GM12874 (cell line): ENCODE results near the gene KYAT1.

Source experiments
- TF ChIP-seq, protein P1 (sequence below): IDR thresholded peaks from 2 replicates; pipeline ENCODE4 v1.5.1; 2011; ENCODE audit warnings: low read depth, mild to moderate bottlenecking, control low read depth, low read length, moderate library complexity; ENCODE audit not compliant: insufficient read depth

The KYAT1 gene

GRCh38 chr9:128881884-128882676 lies at the start of gene KYAT1, which contains the start of gene LRRC8A:
KYAT1 (minus strand) TSS chr9:128881950; CDS start chr9:128845405, 36,545 bp downstream.
LRRC8A (plus strand) TSS chr9:128882133; CDS start chr9:128907165, 25,032 bp downstream.
- TF ChIP-seq, protein P1, sequence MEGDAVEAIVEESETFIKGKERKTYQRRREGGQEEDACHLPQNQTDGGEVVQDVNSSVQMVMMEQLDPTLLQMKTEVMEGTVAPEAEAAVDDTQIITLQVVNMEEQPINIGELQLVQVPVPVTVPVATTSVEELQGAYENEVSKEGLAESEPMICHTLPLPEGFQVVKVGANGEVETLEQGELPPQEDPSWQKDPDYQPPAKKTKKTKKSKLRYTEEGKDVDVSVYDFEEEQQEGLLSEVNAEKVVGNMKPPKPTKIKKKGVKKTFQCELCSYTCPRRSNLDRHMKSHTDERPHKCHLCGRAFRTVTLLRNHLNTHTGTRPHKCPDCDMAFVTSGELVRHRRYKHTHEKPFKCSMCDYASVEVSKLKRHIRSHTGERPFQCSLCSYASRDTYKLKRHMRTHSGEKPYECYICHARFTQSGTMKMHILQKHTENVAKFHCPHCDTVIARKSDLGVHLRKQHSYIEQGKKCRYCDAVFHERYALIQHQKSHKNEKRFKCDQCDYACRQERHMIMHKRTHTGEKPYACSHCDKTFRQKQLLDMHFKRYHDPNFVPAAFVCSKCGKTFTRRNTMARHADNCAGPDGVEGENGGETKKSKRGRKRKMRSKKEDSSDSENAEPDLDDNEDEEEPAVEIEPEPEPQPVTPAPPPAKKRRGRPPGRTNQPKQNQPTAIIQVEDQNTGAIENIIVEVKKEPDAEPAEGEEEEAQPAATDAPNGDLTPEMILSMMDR: no peak

- TF ChIP-seq, protein P1: no peak
Measured at GRCh38 chr9:128929560-128929959, 47.8 kb upstream of the KYAT1 start.

DNA sequence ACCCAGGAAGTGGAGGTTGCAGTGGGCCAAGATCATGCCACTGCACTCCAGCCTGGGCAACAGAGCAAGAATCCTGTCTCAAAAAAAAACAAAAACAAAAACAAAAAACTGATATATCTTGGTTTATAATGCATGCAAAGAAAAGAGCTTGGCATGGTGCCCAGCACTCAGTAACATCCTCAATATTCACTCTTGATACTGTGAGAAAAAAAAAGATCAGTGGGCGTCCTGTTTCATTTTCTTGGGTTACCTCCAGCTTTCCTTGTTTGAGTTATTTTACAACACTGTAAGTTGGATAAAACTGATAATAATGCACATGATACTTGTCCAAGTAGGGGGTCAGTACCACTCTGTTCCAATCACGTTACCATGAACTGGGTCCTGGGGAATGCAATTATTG lies 46.9 kb upstream of the KYAT1 start:
- TF ChIP-seq, protein P1: no peak

DNA sequence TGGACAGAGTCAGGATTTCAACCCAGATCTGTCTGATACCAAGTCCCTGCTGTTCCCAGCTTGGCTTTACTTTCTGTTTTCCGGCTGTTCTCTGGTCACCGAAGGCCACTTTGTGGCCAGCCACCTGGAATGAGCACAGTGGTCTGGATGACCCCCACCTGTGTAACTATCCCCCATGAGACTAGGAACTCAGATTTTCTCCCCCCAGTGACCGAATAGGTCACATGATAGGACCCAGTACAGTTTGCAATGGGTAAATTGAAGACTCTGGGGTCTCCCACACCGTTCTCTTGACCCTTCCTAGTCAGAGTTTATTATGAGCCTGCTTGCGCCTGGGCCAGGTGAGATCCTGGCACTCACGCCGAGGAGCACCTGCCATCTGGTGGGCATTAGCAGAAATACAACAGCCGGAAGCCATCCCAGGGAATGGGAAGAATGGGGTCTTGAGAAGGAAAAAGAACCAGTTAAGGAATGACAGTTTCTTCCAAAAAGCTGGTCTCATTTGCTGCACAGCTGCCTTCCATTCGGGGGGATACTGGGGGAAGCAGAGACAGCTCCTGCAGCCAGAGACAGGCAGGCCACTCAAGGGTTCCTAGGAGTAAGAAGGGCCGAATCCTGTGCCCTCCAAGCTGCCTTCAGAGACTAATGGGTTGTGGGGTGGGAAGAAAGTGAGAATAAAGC lies 46.1 kb upstream of the KYAT1 start:
- TF ChIP-seq, protein P1: peak; percentile 81

DNA sequence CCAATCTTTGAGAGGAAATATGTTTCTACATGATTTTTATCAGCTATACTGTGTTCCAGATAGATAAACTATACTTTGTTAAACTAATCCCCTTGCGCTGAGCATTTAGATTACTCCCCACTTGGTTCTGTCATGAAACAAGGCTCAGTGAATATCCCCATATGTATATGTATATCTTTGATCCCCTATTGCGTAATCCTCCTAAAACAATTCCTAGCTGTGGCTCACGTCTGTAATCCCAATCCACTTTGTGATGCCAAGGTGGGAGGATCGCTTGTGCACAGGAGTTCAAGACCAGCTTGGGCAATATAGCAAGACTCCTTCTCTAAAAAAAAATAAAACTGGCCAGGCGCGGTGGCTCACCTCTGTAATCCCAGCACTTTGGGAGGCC lies 41.7 kb upstream of the KYAT1 start:
- TF ChIP-seq, protein P1: no peak

- TF ChIP-seq, protein P1: no peak
Measured at GRCh38 chr9:128921881-128922763, 40.4 kb upstream of the KYAT1 start.
